CD4-positive, alpha-beta memory T cell (primary cell): ENCODE measurements around the gene NAA35. TPM values are rescaled to one million over a fixed set of nuclear protein-coding genes. Genes with fewer than 3 reads are reported as not detected.
A peak's percentile ranks its signal among the peaks of the same experiment; 100 is the strongest.
"Not testable (repeated sequence)": the region's sequence is repeated elsewhere in the genome, so short reads cannot be mapped to it uniquely, and the experiment has no call there.

Experiments
- CTCF ChIA-PET: fragments of 350-600 bp; sonication (Branson Sonifier 250); formaldehyde crosslinking; loops from one replicate; lab custom pipeline; 2021; ENCODE audit warnings: inconsistent platforms; ENCODE audit not compliant: partially characterized antibody; lab: Charles Lee
- POLR2A ChIA-PET: fragments of 350-600 bp; sonication (Branson Sonifier 250); formaldehyde crosslinking; loops from one replicate; lab custom pipeline; 2021; ENCODE audit not compliant: partially characterized antibody; lab: Charles Lee
- DNase-seq, 5 donors: peaks; one replicate each; pipeline versions ENCODE4 v3.0.0 to v3.0.0-alpha.2; 2020 to 2022; ENCODE audit warnings: mixed read lengths in 1 of 5
- H3K27ac ChIP-seq: one replicate; pipeline ENCODE4 v1.7.0; 2013; ENCODE audit warnings: low read depth, low read length
- H3K27me3 ChIP-seq: 2 replicates; pipeline ENCODE4 v1.7.0; 2013; ENCODE audit warnings: mild to moderate bottlenecking, low read length, moderate library complexity; ENCODE audit not compliant: insufficient read depth
- H3K36me3 ChIP-seq: 2 replicates; pipeline ENCODE4 v1.7.0; 2013; ENCODE audit warnings: mild to moderate bottlenecking, low read length, moderate library complexity; ENCODE audit not compliant: insufficient read depth
- H3K4me1 ChIP-seq: 2 replicates; pipeline ENCODE4 v1.7.0; 2013; ENCODE audit warnings: mild to moderate bottlenecking, low read length, moderate library complexity; ENCODE audit not compliant: insufficient read depth
- H3K4me3 ChIP-seq, 2 donors: one replicate each; pipeline ENCODE4 v1.7.0; 2013; ENCODE audit warnings: low read length in 2 of 2, mild to moderate bottlenecking in 1 of 2
- H3K9me3 ChIP-seq, 2 donors: one replicate each; pipeline ENCODE4 v1.7.0; 2013; ENCODE audit warnings: low read length in 2 of 2, control low read depth in 1 of 2; ENCODE audit not compliant: control insufficient read depth in 1 of 2
- H3K27ac Mint-ChIP-seq, 7 donors: one replicate each; pipeline ENCODE4 v1.8.0; 2020 to 2021; ENCODE audit warnings: mixed read lengths in 7 of 7, mild to moderate bottlenecking in 6 of 7, inconsistent platforms in 3 of 7, moderate library complexity in 3 of 7
- H3K27me3 Mint-ChIP-seq, 2 donors: one replicate each; pipeline ENCODE4 v1.8.0; 2020 to 2021; ENCODE audit warnings: mixed read lengths in 2 of 2
- H3K36me3 Mint-ChIP-seq, 2 donors: one replicate each; pipeline ENCODE4 v1.8.0; 2020 to 2021; ENCODE audit warnings: mixed read lengths in 2 of 2, inconsistent platforms in 1 of 2, mild to moderate bottlenecking in 1 of 2
- H3K4me1 Mint-ChIP-seq, 4 donors: one replicate each; pipeline ENCODE4 v1.8.0; 2020 to 2021; ENCODE audit warnings: mixed read lengths in 4 of 4, mild to moderate bottlenecking in 1 of 4
- H3K4me3 Mint-ChIP-seq, 8 donors: one replicate each; pipeline ENCODE4 v1.8.0; 2020 to 2021; ENCODE audit warnings: mixed read lengths in 8 of 8, mild to moderate bottlenecking in 7 of 8, moderate library complexity in 6 of 8, inconsistent platforms in 3 of 8
- H3K9me3 Mint-ChIP-seq, 8 donors: one replicate each; pipeline ENCODE4 v1.8.0; 2020 to 2021; ENCODE audit warnings: mixed read lengths in 8 of 8, mild to moderate bottlenecking in 5 of 8, inconsistent platforms in 3 of 8, moderate library complexity in 1 of 8
- intact Hi-C: fragments of 100-400 bp; cut with micrococcal nuclease; formaldehyde crosslinking; loops from one replicate; pipeline ENCODE4 v1.15.1; 2023
- polyA plus RNA-seq, 2 donors: library from polyadenylated mRNA; unstranded; fragments of 300-500 nt; fragmentation: Illumina TruSeq; gene quantifications; one replicate each; pipeline ENCODE4 v1.2.3, GENCODE V29; 2021
- total RNA-seq, 2 experiments: library from RNA; stranded (reverse); gene quantifications; one replicate each; pipeline ENCODE4 v1.2.3, GENCODE V29; 2021

Gene NAA35
- total and polyA plus RNA-seq, 4 experiments from 2014 or later: 14.7 to 27.8 (median 20.3) TPM

- H3K4me1 ChIP-seq: no peaks in the 10 kb centered on the region
- Mint-ChIP-seq H3K27ac (no peak overlapping the region), H3K9me3 (peaks cover 0 to 4% (median 0%) of the 10 kb centered on the region in 8 donors), H3K4me3 (no peak overlapping the region), H3K4me1 (no peaks in the 10 kb centered on the region), H3K36me3 (no peaks in the 10 kb centered on the region), H3K27me3 (peaks cover 0 to 2% of the 10 kb centered on the region in 2 donors)
- no peak overlapping the region for H3K4me3 ChIP-seq
- no peak overlapping the region for H3K27ac ChIP-seq
- no peaks in the 10 kb centered on the region for H3K27me3 ChIP-seq
- DNase-seq: no peak
- POLR2A ChIA-PET: no interaction called here
- H3K9me3 ChIP-seq: no peaks in the 10 kb centered on the region
- CTCF ChIA-PET: no interaction called here
- intact Hi-C loops: no loop called here
- no peaks in the 10 kb centered on the region for H3K36me3 ChIP-seq
These were observed 104.7 kb downstream of the NAA35 start for GRCh38 chr9:86045654-86046053.

- Histone ChIP-seq H3K4me3 (no peak overlapping the region), H3K27me3 (no peaks in the 10 kb centered on the region), H3K9me3 (no peaks in the 10 kb centered on the region), H3K27ac (no peak overlapping the region), H3K4me1 (no peaks in the 10 kb centered on the region), H3K36me3 (no peaks in the 10 kb centered on the region)
- no peak for DNase-seq
- Mint-ChIP-seq H3K27ac (no peak overlapping the region), H3K27me3 (peaks cover 2 to 4% of the 10 kb centered on the region in 2 donors), H3K4me3 (no peak overlapping the region), H3K9me3 (peaks cover 0 to 4% (median 0%) of the 10 kb centered on the region in 8 donors), H3K36me3 (no peaks in the 10 kb centered on the region), H3K4me1 (no peaks in the 10 kb centered on the region)
- intact Hi-C loops: no loop called here
- POLR2A ChIA-PET: no interaction called here
- CTCF ChIA-PET: no interaction called here
These were observed 105.2 kb downstream of the NAA35 start for GRCh38 chr9:86046071-86046636.

- CTCF ChIA-PET: no interaction called here
These were observed 106.0 kb downstream of the NAA35 start for GRCh38 chr9:86046930-86047341.

GRCh38 chr9:86047361-86047760 is 106.4 kb downstream of the NAA35 start:
- Mint-ChIP-seq H3K27ac (peak overlapping the region in 1 of 7 donors; percentile 29), H3K27me3 (peaks cover 4% of the 10 kb centered on the region in 2 donors), H3K4me3 (no peak overlapping the region), H3K9me3 (peaks cover 0 to 4% (median 0%) of the 10 kb centered on the region in 8 donors), H3K4me1 (no peaks in the 10 kb centered on the region), H3K36me3 (no peaks in the 10 kb centered on the region)
- no peak for DNase-seq
- Histone ChIP-seq H3K4me1 (no peaks in the 10 kb centered on the region), H3K27ac (no peak overlapping the region), H3K36me3 (no peaks in the 10 kb centered on the region), H3K9me3 (no peaks in the 10 kb centered on the region), H3K27me3 (no peaks in the 10 kb centered on the region), H3K4me3 (no peak overlapping the region)
- CTCF ChIA-PET: no interaction called here
- POLR2A ChIA-PET: no interaction called here
- intact Hi-C loops: no loop called here

More at GRCh38 chr9:86046930-86047341, 106.0 kb downstream of the NAA35 start:
- Histone ChIP-seq H3K27me3 (no peaks in the 10 kb centered on the region), H3K4me1 (no peaks in the 10 kb centered on the region), H3K9me3 (no peaks in the 10 kb centered on the region), H3K27ac (no peak overlapping the region), H3K36me3 (no peaks in the 10 kb centered on the region), H3K4me3 (no peak overlapping the region)
- H3K4me1 Mint-ChIP-seq: no peaks in the 10 kb centered on the region
- H3K27ac Mint-ChIP-seq: no peak overlapping the region
- DNase-seq: no peak
- intact Hi-C loops: no loop called here
- peaks cover 0 to 4% (median 0%) of the 10 kb centered on the region in 8 donors for H3K9me3 Mint-ChIP-seq
- no peak overlapping the region for H3K4me3 Mint-ChIP-seq
- POLR2A ChIA-PET: no interaction called here
- peaks cover 4% of the 10 kb centered on the region in 2 donors for H3K27me3 Mint-ChIP-seq
- no peaks in the 10 kb centered on the region for H3K36me3 Mint-ChIP-seq

- H3K4me1 Mint-ChIP-seq, POLR2A ChIA-PET: not testable (repeated sequence)
These were observed 107.2 kb downstream of the NAA35 start for GRCh38 chr9:86048018-86048742.

GRCh38 chr9:86052556-86053468 is 111.9 kb downstream of the NAA35 start:
- H3K36me3 Mint-ChIP-seq: no peaks in the 10 kb centered on the region
- H3K9me3 ChIP-seq: no peaks in the 10 kb centered on the region
- H3K4me3 ChIP-seq: no peak overlapping the region
- peaks cover 0 to 3% (median 0%) of the 10 kb centered on the region in 8 donors for H3K9me3 Mint-ChIP-seq
- H3K27me3 ChIP-seq: no peaks in the 10 kb centered on the region
- no peak overlapping the region for H3K4me3 Mint-ChIP-seq
- no peak overlapping the region for H3K27ac Mint-ChIP-seq
- CTCF ChIA-PET: no interaction called here
- no peaks in the 10 kb centered on the region for H3K4me1 Mint-ChIP-seq
- H3K27ac ChIP-seq: no peak overlapping the region
- POLR2A ChIA-PET: no interaction called here
- no peaks in the 10 kb centered on the region for H3K4me1 ChIP-seq
- H3K27me3 Mint-ChIP-seq: peaks cover 4 to 8% of the 10 kb centered on the region in 2 donors
- no peak for DNase-seq
- intact Hi-C loops: no loop called here
- H3K36me3 ChIP-seq: no peaks in the 10 kb centered on the region

More at GRCh38 chr9:86048018-86048742, 107.2 kb downstream of the NAA35 start:
- H3K4me3 ChIP-seq, H3K36me3 ChIP-seq, H3K27ac ChIP-seq, H3K36me3 Mint-ChIP-seq, H3K9me3 ChIP-seq, H3K27me3 Mint-ChIP-seq, H3K27ac Mint-ChIP-seq, H3K9me3 Mint-ChIP-seq, CTCF ChIA-PET, intact Hi-C loops, H3K4me1 ChIP-seq, H3K4me3 Mint-ChIP-seq, DNase-seq, H3K27me3 ChIP-seq: not testable (repeated sequence)

- Histone ChIP-seq H3K9me3 (no peaks in the 10 kb centered on the region), H3K36me3 (no peaks in the 10 kb centered on the region), H3K4me1 (no peaks in the 10 kb centered on the region), H3K4me3 (no peak overlapping the region), H3K27ac (no peak overlapping the region), H3K27me3 (no peaks in the 10 kb centered on the region)
- no peak for DNase-seq
- POLR2A ChIA-PET: no interaction called here
- intact Hi-C loops: no loop called here
- H3K4me3 Mint-ChIP-seq: no peak overlapping the region
- H3K4me1 Mint-ChIP-seq: no peaks in the 10 kb centered on the region
- H3K9me3 Mint-ChIP-seq: no peaks in the 10 kb centered on the region
- peaks cover 9 to 12% of the 10 kb centered on the region in 2 donors for H3K27me3 Mint-ChIP-seq
- no peak overlapping the region for H3K27ac Mint-ChIP-seq
- H3K36me3 Mint-ChIP-seq: no peaks in the 10 kb centered on the region
- CTCF ChIA-PET: interaction anchor here (0.7 kb wide), 1 partner anchor 1675 kb away, joined by 3 read pairs; no protein-coding TSS in a partner anchor
These were observed 113.7 kb downstream of the NAA35 start for GRCh38 chr9:86054695-86055094.
